Activated CD4-positive, alpha-beta T cell treated with anti-CD3 and anti-CD28 coated beads, Interleukin-2, amount 50 U/mL, for 16 hours (primary cell): Measurements from ENCODE around the gene NELL1.

Experiments
- DNase-seq: peaks from one replicate; pipeline ENCODE4 v3.0.0-alpha.2; 2020

Gene NELL1

DNA sequence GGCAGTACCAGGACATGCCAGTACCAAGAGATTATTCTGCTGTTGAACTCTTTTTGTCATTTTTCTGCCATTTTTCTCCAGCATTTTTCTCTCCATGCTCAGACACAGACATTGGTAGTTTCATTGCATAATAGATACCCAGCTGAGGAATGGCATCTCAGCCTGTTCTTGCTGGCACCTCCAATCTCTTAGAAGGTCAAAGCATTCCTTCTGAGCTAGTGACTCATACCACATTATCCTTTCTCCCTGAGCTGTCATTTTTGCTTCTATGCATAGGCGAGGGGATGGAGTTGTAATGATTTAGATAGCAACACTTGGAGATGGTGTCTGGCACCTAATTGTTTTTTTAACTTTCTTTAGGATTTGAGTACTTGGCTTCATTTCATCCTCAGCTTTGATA is 321.1 kb downstream of the NELL1 start:
- no peak for DNase-seq

DNA sequence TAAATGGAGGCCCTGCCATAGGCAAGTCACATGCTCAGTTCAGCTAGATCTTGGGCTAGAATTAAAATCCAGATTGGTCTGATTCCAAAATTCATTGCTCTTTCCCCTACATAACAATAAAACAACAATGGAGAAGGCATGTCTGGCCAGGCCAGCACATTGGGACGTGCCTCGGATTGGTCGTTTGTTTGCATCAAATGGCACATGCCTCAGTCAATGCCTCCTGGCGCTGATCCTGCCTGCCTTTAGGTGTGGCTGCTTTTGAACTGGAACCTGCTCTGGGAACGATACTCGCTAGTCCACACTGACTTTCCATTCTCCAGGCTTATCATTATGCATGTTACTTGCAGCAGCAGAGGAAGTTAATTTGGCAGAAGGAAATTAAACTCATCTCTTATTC is 322.1 kb downstream of the NELL1 start:
- no peak for DNase-seq

DNA sequence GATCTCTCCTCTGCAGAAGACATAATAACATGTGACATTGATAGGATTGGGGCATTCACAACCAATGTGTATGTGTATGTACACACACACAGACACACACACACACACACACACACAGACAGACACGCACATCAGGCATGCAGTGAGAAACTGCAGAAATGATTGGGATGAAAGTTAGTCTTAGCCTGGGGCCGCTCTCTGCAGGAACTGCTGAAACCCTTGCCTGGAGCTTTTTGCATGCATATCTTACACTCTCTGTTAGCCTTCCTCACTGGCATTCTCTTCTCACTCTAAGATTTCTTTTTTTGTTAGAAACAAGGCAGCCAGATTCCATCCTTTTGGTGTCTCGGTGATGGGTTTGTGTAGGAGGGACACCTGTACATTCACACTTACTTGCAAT is 337.9 kb downstream of the NELL1 start:
- DNase-seq = no peak

DNA sequence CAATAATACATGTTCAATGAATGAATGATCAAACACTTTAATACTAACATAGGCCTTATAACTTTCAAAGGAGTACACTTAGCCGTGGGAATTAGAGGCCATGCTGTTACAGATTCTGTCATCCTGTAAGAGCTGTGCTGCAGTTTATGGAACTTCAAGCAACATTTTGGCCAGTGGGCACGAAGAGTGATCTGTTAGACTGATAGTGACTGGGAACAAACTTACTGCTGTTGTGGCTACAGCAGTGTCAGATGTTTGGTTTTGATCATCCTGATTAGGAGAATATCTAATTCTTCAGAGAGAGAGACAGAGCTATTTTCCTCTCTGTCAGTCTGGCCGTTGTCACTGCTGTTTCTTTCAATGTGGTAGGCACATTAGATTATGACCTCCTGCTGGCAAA is 348.9 kb downstream of the NELL1 start:
- DNase-seq = no peak

DNA sequence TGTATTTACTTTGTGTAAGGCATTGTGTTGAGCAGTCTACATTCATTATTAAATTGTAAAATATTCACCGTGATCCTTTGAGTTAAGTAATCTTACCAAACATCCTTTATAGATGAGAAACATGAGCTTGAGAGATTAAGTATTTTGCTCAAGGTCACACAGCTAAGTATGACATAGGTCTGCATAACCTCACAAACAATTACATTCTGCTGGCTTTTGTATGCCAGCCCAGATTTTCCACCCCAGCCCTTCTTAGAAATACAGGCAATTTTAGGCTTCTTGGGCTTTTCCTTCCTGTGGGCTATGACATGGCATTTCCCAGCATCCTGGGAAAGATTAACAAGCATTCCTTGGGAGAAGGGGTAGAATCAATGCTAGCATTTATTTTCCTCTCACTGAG is 357.3 kb downstream of the NELL1 start:
- no peak for DNase-seq

DNA sequence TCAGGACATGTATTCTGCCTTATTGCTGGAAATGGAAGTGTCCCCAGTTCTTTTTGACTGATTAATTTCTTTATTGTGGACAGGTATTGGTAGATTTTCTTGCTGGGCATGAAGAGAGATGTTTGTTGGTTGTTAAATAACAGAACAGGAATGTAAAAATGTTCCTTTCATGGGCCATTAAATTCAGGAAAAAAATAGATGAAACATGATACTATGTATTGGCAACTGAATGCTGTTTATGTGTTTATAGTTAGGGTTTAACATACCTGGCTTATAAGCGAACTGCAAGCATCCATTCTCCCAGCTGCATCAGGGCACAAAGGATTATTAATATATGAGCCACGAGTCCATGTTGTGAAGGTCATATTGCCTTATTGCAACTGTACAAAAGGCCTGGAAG is 368.5 kb downstream of the NELL1 start:
- no peak for DNase-seq

DNA sequence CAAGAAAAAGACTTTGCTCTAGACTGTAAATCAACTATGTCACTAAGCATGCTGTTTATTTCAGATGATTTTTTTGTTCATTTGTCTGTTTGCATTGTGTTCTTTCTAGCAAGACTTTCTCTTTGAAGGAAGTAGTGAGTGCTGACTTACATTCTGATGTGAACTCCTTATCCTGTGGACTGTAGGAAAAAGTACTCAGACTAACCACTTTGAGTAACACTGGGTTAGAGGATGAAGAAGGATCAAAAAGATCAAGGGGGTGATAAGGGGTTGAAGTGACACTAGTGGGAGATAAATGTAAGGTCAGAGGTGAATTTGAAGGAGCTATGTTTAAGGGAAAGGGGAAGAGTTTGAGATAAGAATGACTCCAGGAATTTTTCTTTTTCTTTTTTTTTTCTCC is 369.4 kb downstream of the NELL1 start:
- no peak for DNase-seq

DNA sequence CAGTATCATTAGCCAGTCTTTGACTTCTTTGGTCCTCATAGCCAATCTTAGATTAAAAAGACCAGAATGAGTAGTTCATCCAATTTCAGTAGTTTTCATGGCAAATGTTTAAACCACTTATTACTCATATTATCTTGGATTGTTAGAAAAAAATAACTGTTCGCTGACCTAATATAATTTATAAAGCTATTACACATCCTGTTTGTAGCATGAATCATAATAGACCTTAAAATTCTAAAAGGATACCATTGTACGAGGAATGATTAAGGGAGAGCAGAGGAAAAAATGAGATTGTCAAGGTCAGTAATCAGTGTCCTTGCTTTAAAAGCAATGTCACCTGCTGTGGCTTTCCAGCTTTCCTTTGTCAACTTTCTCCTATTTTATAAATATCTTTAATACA is 371.2 kb downstream of the NELL1 start:
- DNase-seq = no peak

DNA sequence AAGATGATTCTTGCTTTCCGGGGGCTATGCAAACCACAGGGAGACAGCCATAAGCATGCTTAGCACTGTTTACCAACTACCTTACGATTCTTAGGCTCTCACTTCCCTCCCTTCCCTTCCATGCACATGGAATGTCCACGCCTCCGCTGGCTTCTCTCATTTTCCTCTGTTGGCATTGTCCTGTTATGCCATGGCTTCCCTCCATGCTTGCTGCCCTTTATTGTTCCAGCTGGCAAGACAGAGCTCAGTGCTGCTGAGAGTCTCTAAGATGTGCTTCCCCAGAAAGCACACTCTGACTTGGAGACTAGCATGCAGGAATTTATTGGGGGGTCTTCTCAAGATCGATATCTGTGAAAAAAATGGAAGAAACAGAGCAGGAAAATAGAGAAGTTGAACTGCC is 379.2 kb downstream of the NELL1 start:
- DNase-seq = no peak

DNA sequence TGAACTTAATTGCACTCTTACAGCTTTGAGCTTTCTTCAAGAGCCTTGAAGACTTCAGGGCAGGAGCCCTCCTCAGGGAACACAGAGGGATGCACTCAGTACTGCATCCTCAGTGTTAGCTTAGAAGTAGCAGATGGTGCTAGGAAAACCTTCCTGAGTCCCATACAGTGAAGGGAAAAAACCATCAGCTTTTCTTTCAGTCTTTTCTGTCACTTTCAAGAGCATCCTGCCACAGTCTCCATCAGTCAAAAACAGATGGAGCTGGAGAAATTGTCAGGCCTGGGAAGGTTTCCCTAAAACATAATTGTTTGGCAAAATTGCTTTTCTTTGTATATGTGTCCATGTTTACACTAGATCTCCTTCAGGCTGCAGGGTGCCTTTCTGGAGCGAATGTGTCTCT is 384.1 kb downstream of the NELL1 start:
- no peak for DNase-seq

DNA sequence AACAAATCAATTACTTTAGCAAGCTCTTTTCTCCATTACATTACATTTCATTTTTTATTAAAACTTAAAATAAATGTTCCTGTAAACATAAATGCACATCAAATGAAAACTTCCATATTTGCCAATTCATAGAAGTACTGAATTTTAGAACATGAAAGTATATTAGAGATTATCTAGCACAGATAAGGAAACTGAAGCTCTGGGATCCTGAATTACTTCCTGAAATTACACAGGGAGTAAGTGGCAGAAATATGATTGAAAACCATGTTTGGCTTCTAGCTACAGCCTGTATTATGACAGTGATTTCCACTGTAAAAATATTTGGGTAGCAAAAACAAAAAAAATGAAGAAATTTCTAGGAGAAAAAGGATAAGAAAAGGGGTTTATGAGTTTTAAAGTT is 387.3 kb downstream of the NELL1 start:
- DNase-seq = no peak

DNA sequence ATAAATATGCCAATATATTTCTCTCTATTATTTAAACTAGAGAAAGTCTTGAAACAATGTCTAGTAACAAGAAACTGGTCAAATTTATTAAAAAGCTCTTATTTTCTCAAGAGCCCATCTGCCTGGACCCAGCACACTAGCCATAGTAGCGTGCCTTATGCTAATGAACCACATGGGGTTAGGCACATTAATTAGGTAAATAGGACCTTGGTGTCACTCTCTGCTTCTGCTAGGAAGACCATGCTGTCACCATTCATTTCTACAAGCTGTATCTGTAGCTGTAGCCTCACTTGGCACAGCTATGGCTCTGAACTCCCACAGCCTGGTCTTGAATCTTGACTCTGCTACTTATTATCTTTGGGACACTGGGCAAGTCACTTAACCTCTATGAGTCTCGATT is 390.5 kb downstream of the NELL1 start:
- DNase-seq = no peak

DNA sequence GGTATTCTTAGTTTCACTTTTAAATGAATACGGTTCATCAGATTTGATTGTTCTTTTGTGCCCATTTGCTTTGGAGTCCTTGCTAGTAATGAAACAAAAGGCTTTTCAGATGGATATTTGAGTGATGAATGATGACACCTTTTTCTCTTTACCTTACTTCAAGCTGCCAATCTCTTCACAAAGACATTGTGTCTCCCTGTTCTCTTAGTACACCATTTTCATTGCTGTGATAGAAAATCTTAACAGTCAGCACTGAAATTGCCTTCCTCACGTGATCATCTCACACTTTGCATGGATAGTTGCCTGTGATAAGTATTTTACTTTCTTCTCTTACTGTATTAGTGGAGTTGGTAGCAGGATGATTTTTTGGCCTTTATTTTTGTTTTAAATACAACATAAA is 396.6 kb downstream of the NELL1 start:
- DNase-seq = no peak

DNA sequence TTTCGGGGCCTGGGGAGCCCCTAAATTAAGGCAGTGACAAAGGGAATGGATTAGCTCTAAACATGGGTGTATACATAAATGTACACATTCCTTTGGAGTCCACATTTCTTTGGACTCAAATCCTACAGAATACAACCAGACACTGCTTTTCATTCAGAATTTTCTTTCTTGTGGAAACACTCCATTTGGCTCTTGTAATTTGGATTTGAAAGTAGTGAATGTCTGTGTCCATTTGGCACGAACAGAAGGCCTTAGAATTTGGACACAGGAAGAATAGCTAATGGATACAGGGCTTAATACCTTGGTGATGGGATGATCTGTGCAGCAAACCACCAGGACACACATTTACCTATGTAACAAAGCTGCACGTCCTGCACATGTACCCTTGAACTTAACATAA is 399.5 kb downstream of the NELL1 start:
- no peak for DNase-seq

DNA sequence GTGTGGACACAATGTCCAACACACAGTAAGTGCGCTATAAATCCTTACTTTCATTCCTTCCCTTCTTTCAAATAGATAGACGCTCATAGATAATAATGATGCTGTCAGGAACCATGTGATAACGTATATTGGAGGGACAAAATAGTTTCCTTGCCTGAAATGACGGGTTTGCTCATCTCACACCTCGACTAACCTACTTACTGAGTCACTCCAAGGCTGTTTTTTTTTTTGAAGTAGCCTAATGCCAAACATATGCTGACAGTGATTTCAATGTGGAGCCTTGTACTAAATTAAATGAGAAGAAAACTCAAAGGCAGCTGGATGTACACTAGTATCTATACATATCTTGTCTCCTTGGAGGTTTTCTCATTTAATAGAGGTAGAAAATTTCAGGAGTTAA is 400.5 kb downstream of the NELL1 start:
- DNase-seq = no peak

DNA sequence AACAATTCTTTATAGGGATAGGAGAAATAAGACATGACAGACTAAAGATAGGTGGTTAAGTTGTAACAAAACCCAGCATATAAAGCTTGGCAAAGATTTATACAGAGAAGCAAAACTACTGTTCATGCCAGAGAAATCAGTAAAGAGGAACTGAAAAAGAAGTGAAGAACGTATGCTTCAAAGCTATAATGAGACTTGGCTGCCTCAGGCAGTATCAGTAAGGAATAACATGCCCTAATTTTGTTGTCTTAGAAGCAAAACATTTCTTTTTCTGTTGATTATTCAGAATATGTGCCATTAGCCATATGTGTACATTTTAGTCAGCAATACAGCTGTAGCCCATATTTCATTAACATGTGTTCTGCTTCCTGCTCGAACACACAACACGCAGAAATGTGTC is 403.2 kb downstream of the NELL1 start:
- no peak for DNase-seq

DNA sequence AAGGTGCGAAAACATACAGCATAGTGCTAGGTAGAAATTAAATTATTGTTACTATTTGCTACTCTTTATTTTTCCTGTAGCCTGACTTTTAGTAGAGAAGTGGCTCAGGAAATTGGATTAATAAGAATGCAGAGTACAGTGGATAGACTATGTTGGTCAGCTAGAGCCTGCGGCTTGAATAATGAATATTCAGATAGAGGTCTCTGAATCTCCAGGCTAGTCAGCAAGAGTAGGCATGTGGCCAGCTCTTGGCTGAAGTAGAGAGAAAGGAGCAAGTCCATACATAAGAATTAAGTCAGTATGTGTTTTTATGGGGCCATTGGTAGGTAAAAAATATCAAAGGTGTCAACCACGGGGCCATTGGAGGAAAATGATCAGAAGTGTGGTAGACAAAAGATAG is 413.5 kb downstream of the NELL1 start:
- no peak for DNase-seq

DNA sequence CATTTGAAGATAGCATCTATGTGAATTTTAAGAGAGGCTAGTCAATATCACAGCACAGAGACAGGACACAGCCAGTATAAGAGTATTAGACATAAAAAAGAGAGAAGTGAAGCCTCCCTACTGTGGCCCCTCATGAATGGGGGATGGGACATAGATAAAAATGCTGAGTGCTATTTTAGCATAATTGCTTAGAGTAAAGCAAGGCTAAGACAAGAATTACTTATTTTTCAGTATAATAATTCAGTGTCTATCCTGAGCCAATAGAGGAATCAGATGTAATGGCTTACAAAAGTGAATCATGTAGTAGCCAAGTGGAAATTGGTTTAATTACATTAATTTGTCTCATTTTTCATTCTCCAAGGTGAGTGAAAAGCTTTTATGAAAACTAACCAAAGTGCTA is 419.5 kb downstream of the NELL1 start:
- DNase-seq = no peak

DNA sequence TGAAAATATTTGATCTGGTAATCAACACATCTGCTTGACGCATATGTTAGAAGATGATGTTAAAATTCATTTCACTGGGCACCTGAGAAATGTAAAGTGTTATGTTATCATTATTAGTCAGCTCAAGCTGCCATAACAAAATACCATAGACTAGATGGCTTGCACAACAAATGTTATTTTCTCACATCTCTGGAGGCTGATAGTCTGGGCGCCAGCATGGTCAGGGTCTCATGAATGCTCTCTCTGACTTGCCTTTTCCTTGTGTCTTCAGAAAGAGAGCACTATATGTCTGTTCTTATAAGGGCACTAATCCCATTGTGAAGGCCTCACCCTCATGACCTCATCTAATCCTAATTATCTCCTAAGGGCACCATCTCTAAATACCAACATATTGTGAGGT is 435.3 kb downstream of the NELL1 start:
- no peak for DNase-seq

DNA sequence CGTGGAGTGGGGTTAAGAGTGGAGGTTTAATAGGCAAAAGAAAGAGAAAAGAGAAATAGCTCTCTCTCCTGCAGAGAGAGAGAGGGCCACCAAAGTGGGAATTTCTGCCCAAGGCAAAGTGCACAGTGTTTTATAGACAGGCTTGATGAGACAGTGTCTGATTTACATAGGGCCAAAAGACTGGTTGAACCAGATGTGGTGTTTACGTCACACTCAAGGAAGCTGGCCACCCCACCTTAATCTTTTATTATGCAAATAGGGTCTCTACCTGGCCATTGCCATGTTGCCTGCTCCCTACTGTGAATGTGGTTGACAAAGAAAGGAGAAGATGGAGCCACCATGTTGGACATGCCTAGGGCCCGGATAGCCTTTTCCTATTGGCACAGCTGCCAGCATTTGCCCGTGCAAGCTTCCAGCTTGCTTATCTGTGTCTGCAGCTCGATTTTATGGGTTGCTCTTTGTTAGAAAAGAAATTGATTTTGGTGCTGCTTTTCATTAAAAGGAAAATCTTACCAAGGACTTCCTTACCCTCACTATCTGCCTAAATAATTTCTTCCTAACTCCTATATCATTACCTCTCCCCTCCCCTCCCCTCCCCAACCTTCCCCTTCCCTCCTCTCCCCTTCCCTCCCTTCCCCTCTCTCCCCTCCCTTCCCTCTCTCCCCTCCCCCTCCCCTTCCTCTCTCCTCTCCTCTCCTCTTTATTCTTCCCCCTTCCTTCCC is 436.0 kb downstream of the NELL1 start:
- DNase-seq = no peak

DNA sequence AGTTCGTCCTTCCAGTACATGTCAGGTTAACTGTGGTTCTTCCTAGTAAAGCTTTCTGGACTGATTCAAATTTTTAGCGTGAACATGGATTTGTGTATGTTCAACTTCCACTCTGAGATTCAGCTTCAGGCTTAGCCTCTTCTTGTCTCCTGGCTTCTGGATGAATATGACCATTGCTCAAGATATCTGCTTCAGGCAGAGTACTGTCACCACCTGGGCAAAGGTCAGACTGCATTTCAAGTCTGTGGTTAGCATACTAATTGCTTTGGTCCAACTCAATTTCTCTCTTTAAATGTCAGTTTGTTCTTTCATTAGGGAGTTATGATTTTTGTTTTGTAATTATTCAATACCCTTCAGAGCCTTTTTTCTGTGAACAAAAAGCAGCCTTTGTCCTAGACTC is 440.0 kb downstream of the NELL1 start:
- no peak for DNase-seq

DNA sequence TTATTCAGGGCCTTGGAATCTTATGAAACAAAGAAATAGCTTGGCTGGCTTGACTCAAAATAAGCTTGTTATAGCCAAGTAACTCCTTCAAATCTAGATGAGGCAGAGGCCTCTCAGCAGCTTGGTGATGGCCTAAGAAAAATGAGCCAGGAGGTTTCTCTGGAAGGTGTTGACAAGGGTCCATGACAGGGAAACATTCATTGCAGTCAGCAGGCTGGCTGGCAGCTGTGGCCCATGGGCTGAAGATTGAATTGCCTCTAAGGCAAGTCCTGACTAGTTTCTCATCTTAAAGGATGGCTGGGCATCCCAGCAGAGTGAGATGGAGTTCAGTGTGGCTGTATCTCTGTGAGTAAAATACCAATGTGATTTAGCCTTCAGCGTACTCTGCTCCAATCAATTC is 441.0 kb downstream of the NELL1 start:
- no peak for DNase-seq

DNA sequence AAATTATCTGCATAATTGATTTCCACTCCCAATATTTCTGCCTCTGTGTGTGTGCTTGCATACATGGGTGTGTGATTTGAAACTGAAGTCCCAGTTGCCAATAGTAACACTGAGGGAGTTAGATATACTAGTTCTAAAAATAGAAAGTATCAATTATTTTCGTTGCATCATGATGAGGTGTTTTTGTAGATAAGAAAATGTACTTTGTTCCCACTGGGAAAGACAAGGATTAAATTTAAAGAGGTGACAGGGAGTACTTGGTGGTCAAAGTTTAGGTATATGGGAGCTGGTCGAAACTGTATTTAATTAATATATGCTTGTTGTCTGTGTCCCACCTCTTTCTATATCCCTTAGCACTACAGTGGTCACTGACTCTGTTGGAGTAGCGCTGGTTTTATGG is 444.5 kb downstream of the NELL1 start:
- no peak for DNase-seq

DNA sequence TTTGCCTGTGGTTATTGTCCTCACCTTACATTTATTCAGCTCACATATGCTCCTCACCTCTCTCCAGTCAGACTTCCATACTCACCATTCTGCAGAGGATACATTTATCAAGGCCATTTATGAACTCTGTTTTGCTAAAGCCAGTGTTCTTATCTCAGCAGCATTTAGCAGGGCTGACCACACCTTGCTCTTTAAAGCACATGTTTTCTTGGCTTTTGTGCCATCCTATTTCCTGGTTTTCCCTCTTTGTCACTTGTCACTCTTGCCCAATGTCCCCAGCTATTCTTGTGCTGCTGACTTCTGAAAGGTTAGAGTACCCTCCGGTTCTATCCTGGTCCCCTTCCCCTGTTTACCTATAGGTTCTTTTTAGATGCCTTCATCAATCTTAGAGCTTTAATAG is 446.6 kb downstream of the NELL1 start:
- no peak for DNase-seq

DNA sequence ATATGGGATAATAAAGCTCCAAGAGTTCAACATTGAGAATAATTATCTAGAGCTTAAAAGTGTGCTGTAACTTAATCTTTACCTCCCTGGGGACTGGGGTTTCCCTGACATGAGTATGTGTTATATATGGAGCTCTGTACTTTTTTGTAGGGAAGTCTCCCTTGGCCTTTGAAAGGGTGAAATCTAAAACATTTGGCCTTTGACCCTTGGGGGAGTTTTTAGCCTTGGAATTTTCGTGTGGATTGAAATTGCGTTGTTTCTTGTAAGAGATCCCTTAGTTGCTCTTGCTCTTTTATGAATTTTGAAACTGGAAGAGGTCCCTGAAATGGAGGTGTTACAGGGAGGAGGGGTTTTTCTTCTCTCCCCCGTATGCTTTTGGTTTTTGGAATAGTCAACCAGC is 450.0 kb downstream of the NELL1 start:
- DNase-seq = no peak

DNA sequence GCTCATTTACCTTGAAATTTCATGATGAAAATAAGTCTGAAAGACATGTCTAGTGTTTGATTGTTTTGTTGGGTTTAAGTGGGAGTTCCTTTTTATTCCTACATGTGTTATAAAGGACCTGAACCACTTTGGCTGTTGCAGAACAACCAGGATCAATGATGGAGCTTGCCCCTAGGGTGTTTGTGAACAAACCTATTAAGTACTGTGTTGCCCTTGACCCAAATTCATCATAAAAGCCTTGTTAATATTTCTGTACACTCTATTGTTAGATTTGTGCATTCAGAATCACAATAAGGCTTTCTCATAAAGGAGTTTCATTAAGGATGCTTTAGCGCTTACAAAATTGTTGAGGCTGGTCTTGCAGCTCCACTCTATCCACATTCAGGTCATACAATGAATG is 452.6 kb downstream of the NELL1 start:
- no peak for DNase-seq
